NCI-H187 (cell line): ENCODE results near the gene NDUFAF7.
"Not testable (repeated sequence)": the region's sequence is repeated elsewhere in the genome, so short reads cannot be mapped to it uniquely, and the experiment has no call there.

Experiments used
- DNase-seq, 2 experiments: peaks; one replicate each; lab custom pipeline; 2025; lab: John Stamatoyannopoulos, UW

Gene NDUFAF7

GRCh38 chr2:37283207-37283606 is 51.7 kb downstream of the NDUFAF7 start:
- DNase-seq = no peak

- no peak for DNase-seq
Observed at GRCh38 chr2:37284381-37284780, 52.9 kb downstream of the NDUFAF7 start.

GRCh38 chr2:37287966-37288365 is 56.5 kb downstream of the NDUFAF7 start:
- DNase-seq = no peak

GRCh38 chr2:37291680-37292079 is 60.2 kb downstream of the NDUFAF7 start:
- no peak for DNase-seq

GRCh38 chr2:37294858-37295257 is 63.4 kb downstream of the NDUFAF7 start:
- DNase-seq = not testable (repeated sequence)

- no peak for DNase-seq
Observed at GRCh38 chr2:37295469-37296073, 64.1 kb downstream of the NDUFAF7 start.

GRCh38 chr2:37297632-37298031 is 66.2 kb downstream of the NDUFAF7 start:
- DNase-seq = no peak
